HEK293 (cell line): ENCODE data around the gene PRKCA.

Experiments used
- SETDB1 ChIP-seq: IDR thresholded peaks from one replicate; pipeline ENCODE4 v1.6.1; 2017; ENCODE audit warnings: mild to moderate bottlenecking, low read length, moderate library complexity, mixed read lengths; ENCODE audit not compliant: insufficient read length
- ZNF133 ChIP-seq: fragments of 450-650 bp; formaldehyde crosslinking; IDR thresholded peaks from 2 replicates; pipeline ENCODE4 v1.5.1; 2016; ENCODE audit warnings: missing biosample characterization, missing genetic modification characterization

DNA sequence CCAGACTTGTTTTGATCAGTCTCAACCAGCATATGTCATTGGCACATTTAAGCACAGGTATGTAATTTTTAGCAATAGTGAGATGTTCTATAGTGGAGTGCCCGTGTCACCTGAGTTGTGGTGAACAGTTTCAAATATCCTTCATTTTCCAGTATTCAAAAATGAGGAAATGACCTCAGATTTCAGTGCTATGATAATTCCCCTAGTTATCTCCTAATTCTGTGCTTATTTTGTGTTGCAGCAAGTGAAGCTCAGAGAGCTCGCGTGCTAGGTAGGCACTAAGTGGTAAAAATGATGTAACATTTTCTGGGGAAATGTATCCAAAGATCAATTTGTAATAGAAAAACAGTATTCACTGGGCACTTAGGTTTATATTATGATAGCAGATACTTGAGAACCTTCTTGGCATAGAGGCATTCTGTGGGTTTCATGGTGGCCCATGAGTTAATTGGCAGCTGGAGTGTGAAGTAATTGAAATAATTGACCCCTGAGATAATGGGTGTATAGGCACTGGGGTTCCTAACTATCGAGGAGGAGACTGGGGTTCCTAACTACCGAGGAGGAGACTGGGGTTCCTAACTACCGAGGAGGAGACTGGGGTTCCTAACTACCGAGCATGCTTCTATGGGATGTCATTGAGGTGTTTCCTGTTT is 159.1 kb downstream of the PRKCA start:
- no peak for TF ChIP-seq ZNF133 (tag by site-specific recombination)
- no peak for TF ChIP-seq SETDB1
